ENCODE measurements around the gene PACS1.

- TF ChIP-seq CTCF (IDR thresholded peaks at IDR 0.05; ENCODE audit: low read depth, low read length, poor library complexity, severe bottlenecking) (no peak), EZH2phosphoT487 (IDR thresholded peaks at IDR 0.05; ENCODE audit: borderline replicate concordance, low read length) (no peak)
Observed at GRCh38 chr11:66274219-66274618, 204.1 kb downstream of the PACS1 start.
